Measurements from ENCODE around the gene ANKRD39. TPM values are rescaled to one million over a fixed set of nuclear protein-coding genes. Genes with fewer than 3 reads are reported as not detected.

The ANKRD39 gene
- total RNA-seq, 2 experiments from 2014 or later = 22.6 TPM

GRCh38 chr2:96847586-96847985 is 10.2 kb downstream of the ANKRD39 start:
- ATAC-seq (no peak), DNase-seq (no peak)
- intact Hi-C loops (cut with micrococcal nuclease) = no loop called here
- Mint-ChIP-seq H3K4me1 (ENCODE audit: low read depth) (no peaks in the 10 kb centered on the region), H3K27me3 (no peaks in the 10 kb centered on the region), H3K27ac (no peak overlapping the region), H3K9me3 (no peaks in the 10 kb centered on the region), H3K36me3 (ENCODE audit: low read depth) (peaks cover 11% of the 10 kb centered on the region), H3K4me3 (no peak overlapping the region)
- ChIA-PET CTCF (interaction anchor here (1.3 to 4.3 kb wide), 3 partner anchors 10 to 104 kb away, joined by 3 to 18 read pairs (median 5); partner anchors contain the start of gene ANKRD39), POLR2A (interaction anchor here (0.9 to 1.5 kb wide), 3 partner anchors 9 to 13 kb away, joined by 3 to 7 read pairs (median 4); partner anchors contain the start of gene ANKRD39)
- no peak for TF ChIP-seq CTCF (IDR thresholded peaks at IDR 0.05)

GRCh38 chr2:96846825-96847224 is 11.0 kb downstream of the ANKRD39 start:
- TF ChIP-seq CTCF (IDR thresholded peaks at IDR 0.05) = no peak
- no peak for ATAC-seq
- intact Hi-C loops (cut with micrococcal nuclease) = no loop called here
- no peaks in the 10 kb centered on the region for H3K27me3 Mint-ChIP-seq
- DNase-seq = no peak
- peaks cover 8% of the 10 kb centered on the region for H3K36me3 Mint-ChIP-seq (ENCODE audit: low read depth)
- no peaks in the 10 kb centered on the region for H3K9me3 Mint-ChIP-seq
- H3K27ac Mint-ChIP-seq = no peak overlapping the region
- H3K4me1 Mint-ChIP-seq (ENCODE audit: low read depth) = no peaks in the 10 kb centered on the region
- H3K4me3 Mint-ChIP-seq = no peak overlapping the region
- ChIA-PET POLR2A (interaction anchor here (0.9 to 1.5 kb wide), 2 partner anchors 10 to 12 kb away, joined by 3 to 7 read pairs; partner anchors contain the start of gene ANKRD39), CTCF (interaction anchor here (1.3 to 4.3 kb wide), 3 partner anchors 11 to 104 kb away, joined by 3 to 18 read pairs (median 5); partner anchors contain the start of gene ANKRD39)

GRCh38 chr2:96844405-96844808 is 13.4 kb downstream of the ANKRD39 start:
- Mint-ChIP-seq H3K27ac (no peak overlapping the region), H3K4me3 (no peak overlapping the region), H3K4me1 (ENCODE audit: low read depth) (peaks cover 11% of the 10 kb centered on the region), H3K36me3 (ENCODE audit: low read depth) (peaks cover 4% of the 10 kb centered on the region), H3K27me3 (no peaks in the 10 kb centered on the region), H3K9me3 (no peaks in the 10 kb centered on the region)
- ChIA-PET POLR2A (interaction anchor here (0.7 to 3.6 kb wide), 2 partner anchors 12 to 26 kb away, joined by 3 to 20 read pairs; partner anchors contain the start of gene ANKRD39), CTCF (interaction anchor here (1.4 to 4.0 kb wide), 3 partner anchors 8 to 12 kb away, joined by 3 to 29 read pairs (median 4); partner anchors contain the start of gene ANKRD39)
- no peak for DNase-seq
- no peak for ATAC-seq
- intact Hi-C loops (cut with micrococcal nuclease) = no loop called here
- no peak for TF ChIP-seq CTCF (IDR thresholded peaks at IDR 0.05)

- ChIA-PET POLR2A (interaction anchor here (1.0 to 3.6 kb wide), 3 partner anchors 9 to 13 kb away, joined by 3 to 20 read pairs (median 3); partner anchors contain the start of gene ANKRD39), CTCF (interaction anchor here (1.0 to 4.0 kb wide), 5 partner anchors 9 to 95 kb away, joined by 3 to 29 read pairs (median 3); partner anchors contain the start of genes ANKRD39 and CNNM3)
- Mint-ChIP-seq H3K27ac (peak within 1 kb of the TSS; percentile 14), H3K9me3 (no peaks in the 10 kb centered on the region), H3K27me3 (no peaks in the 10 kb centered on the region), H3K4me3 (no peak within 1 kb of the TSS), H3K36me3 (ENCODE audit: low read depth) (peaks cover 6% of the 10 kb centered on the region), H3K4me1 (ENCODE audit: low read depth) (peaks cover 17% of the 10 kb centered on the region)
- no peak for TF ChIP-seq CTCF (IDR thresholded peaks at IDR 0.05)
- intact Hi-C loops (cut with micrococcal nuclease) = no loop called here
- ATAC-seq (no peak), DNase-seq (no peak)
Measured at GRCh38 chr2:96843538-96844268, 14.1 kb downstream of the ANKRD39 start, which contains the start of gene ANKRD23. Gene ANKRD23, minus strand, starts transcription at chr2:96844021. Its CDS starts 29 bp downstream, at chr2:96843992.
